ENCODE measurements around the gene ZNF280B.

GRCh38 chr22:22461583-22461982, 47.0 kb downstream of the ZNF280B start:
- TF ChIP-seq CTCF (IDR thresholded peaks at IDR 0.05) (no peak), ZFX (IDR thresholded peaks at IDR 0.05; ENCODE audit: borderline replicate concordance) (no peak)

All from 22Rv1 (cell line).